Stimulated activated CD8-positive, alpha-beta memory T cell treated with anti-CD3 and anti-CD28 coated beads, Interleukin-2, amount 100 ng/mL, for 1 hour (primary cell): ENCODE measurements around the gene IGDCC3.
"Not testable (repeated sequence)": the region's sequence is repeated elsewhere in the genome, so short reads cannot be mapped to it uniquely, and the experiment has no call there.

Experiments used
- DNase-seq, 2 donors: peaks; one replicate each; pipeline ENCODE4 v3.0.0-alpha.2; 2020; ENCODE audit warnings: low read depth in 2 of 2

The IGDCC3 gene

DNA sequence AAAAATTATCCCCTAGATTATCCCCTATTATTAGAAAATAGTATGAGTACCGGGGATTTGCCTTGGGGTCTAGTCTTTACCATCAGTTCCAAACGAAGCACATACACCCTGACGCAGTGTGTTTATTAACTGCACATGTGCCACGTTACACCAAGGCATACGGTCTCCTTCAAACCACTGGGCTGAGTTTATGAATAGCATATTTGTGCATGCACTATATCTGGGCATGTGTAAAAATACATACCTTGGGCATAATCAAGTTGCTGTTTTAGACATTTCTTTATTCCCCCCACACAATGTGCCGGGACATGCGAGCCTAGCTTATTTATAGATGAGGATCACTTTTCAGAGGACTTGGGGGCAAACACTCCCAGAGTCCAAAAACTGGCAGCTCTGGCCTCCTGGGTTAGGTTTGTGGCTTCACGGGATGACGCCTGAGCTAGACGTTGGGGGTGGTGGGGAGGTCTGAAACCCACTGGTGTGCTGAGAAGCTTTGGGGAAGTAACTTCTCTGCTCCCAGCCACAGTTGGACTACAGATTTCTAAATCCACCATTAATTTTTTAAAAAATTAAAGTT, 28.7 kb upstream of the IGDCC3 start:
- no peak for DNase-seq

- no peak for DNase-seq
Measured at GRCh38 chr15:65405791-65406423, 28.1 kb upstream of the IGDCC3 start.

DNA sequence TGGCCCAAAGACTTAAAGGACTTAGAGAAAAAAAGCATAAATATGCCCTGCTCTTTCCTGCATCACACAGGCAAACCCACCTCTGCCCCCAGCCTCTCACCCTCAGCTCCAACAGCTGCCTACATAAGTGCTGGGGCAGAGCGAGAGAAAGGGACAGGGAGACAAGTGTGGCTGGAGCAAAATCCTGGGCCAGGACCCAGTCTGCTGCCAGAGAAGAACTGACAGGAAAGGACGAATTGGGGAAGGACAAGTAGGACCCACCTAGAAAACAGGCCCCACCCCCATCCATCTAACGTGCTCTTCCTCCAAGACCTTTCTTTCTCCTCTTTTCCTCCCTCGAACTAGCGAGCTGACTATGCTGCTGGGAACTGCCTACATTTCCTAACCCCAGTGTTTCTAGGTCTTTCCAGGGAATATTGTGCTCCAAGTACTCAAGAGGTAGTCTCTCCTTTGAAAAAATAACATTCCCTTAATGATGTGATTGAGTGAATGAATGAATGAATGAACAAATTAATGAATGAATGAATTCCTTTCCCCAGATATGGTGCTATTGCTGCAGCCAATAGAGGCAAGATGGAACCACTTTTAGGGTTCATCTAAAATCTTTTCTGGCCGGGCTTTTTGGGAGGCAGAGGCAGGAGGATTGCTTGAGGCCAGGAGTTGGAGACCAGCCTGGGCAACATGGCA, 26.5 kb upstream of the IGDCC3 start:
- no peak for DNase-seq

GRCh38 chr15:65402961-65403360, 25.2 kb upstream of the IGDCC3 start:
- no peak for DNase-seq

GRCh38 chr15:65401611-65402240, 23.9 kb upstream of the IGDCC3 start:
- no peak for DNase-seq

GRCh38 chr15:65400760-65401610, 23.2 kb upstream of the IGDCC3 start:
- no peak for DNase-seq

- DNase-seq: no peak
Measured at GRCh38 chr15:65399997-65400396, 22.2 kb upstream of the IGDCC3 start.

DNA sequence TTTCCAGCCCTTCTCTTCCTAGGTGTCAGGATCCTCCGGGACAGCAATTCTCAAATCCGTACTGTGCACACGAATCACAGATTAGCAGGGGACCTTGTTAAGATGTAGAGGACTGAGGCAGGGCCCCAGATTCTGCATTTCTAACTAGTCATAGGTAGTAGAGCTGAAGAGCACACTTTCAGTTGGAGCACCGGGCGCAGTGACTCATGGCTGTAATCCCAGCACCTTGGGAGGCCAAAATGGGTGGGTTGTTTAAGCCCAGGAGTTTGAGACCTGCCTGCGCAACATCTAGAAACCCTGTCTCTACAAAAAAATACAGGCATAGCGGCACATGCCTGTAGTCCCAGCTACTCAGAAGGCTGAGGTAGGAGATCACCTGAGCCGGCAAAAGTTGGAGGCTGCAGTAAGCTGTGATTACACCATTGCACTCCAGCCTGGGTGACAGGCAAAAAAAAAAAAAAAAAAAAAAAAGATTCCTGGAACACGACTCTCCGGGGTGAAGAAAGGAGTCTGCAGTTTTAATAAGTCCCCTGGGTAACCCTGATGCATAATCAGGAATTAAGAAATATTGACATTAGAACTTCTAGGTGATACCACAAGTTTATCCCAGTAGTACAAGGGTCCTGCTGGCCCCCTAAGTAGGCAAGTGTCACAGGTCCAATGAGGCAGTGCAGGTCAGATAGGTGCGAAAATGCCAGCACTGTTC, 21.4 kb upstream of the IGDCC3 start:
- no peak for DNase-seq

DNA sequence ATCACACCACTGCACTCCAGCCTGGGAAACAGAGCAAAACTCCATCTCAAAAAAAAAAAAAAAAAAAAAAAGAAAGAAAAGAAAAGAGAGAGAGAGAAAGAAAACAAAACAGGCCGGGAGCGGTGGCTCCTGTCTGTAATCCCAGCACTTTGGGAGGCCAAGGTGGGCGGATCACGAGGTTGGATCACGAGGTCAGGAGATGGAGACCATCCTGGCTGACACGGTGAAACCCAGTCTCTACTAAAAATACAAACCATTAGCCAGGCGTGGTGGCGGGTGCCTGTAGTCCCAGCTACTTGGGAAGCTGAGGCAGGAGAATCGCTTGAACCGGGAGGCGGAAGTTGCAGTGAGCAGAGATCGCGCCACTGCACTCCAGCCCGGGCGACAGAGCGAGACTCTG, 20.7 kb upstream of the IGDCC3 start:
- not testable (repeated sequence) for DNase-seq

- no peak for DNase-seq
Measured at GRCh38 chr15:65396965-65397317, 19.1 kb upstream of the IGDCC3 start.

DNA sequence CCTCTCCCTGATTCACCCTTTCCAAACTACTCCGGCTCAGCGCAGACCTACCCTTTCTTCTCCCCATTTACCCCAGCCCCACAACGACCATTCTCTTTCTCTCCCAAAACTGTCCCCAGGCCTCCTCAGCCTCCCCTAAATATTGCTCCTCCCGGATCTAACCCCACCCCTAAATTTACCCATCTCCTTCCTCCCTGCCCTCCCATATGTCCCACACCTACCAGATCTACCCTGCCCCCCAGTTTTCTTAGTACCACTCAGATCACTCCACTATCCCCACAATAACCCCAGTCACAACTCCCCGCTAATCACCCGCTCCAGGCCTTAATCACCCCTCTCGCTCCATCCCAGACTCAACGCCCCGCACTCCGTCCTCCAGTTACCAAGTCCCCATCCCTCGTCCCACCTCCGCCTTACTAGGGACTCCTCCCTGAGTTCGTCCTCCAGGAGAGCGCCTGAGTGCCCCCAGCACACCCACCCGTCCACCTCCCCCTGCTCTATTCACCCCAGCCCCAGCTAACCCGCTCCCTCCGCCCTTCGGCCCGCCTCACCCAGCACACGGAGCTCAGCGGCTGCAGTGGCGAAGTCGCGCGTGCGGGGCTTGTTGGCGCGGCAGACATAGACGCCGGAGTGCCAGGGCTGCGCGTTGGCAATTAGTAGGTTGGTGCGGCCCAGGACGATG, 18.6 kb upstream of the IGDCC3 start:
- no peak for DNase-seq

DNA sequence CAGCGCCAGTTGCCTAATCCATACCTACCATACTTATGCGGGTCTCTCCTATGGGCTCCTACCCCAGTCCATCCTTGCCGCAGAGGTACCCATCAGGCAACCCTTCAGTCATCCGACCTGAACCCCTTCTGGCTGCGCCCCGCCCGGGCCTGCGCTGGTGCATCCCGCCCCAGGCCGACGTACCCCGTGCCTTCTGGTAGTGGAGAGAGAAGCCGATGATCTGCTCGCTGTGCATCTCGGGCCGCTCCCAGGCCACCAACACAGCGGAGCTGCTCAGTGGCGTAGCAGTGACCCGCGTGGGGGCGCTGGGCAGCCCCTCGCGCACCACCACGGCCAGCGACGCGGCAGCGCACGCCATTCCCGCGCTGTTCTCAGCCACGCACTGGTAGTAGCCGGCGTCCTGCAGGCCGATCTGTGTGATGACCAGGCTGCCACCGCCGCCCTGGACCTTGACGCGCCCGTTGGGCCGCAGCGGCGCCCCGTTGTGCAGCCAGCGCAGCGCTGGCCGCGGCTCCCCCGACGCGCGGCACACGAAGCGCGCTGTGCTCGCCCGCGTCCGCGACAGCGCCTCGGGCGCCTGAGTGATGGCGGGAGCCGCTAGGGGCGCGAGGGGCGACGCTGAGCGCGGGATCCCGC, 17.9 kb upstream of the IGDCC3 start:
- no peak for DNase-seq

GRCh38 chr15:65394936-65395335, 17.1 kb upstream of the IGDCC3 start:
- DNase-seq: no peak

DNA sequence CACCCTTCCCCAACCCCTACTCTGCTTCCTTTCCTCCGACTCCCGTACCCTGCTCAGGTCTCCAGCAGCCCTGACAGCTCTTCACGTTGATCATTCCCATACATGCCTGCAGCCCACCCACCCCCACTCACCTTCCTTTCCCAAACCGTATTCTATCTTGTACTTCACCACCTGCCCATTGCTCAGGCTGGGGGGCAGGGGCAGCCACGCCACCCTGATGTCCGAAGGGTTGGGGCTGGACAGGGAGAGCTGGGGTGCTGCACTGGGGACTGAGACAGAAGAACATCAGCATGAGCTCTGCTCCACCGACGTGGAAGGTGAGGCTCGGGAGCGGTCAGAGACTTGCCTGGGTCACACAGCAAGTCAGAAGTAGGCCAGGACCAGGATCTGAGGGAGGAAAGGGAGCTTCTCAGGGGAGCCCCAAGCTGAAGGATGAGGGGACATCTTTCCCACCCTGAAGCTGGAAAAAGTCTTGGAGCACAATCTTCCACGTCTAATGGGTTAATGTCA, 16.5 kb upstream of the IGDCC3 start:
- no peak for DNase-seq

DNA sequence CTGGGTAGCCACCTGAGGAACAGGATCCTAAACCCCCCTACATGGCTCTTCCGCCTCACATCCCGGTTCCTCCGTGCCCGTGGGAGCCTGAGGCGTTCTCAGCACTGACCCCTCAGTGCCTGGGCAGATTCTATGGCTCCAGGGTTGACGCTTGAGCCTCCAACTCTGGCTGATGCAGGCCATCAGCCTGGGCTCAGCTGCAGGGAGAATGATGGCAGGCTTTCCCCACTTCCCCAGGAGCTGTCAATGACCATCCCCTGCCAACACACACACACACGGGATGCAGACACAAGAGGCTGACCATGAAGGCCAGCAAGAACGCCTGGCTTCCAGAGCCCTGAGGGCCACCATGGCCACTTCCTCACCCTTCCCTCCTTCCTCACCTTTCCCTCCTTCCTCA, 15.8 kb upstream of the IGDCC3 start:
- no peak for DNase-seq

GRCh38 chr15:65393091-65393490, 15.3 kb upstream of the IGDCC3 start:
- no peak for DNase-seq

- DNase-seq: no peak
Measured at GRCh38 chr15:65392368-65392767, 14.6 kb upstream of the IGDCC3 start.

GRCh38 chr15:65391732-65392131, 13.9 kb upstream of the IGDCC3 start:
- DNase-seq: no peak

DNA sequence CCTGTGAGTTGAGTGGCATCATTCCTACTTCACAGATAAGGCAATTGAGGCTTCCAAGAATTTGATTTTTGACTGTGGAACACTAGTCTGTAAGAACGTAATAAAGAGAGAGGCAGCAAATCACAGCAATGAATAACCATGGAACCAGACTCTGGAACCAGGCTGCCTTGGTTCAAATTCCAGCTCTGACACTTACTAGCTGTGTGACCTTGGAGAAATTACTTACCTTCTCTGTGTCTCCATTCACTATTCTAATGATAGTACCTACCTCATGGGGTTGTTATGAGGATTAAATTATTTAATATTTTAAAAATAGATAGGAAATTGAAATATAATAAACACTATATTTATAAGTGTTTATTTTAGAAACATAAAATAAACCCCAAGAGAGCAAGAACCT, 12.6 kb upstream of the IGDCC3 start:
- no peak for DNase-seq

GRCh38 chr15:65389226-65389625, 11.4 kb upstream of the IGDCC3 start:
- no peak for DNase-seq
